Psoas muscle (tissue), 8 donors: Measurements from ENCODE around the gene RNF215. TPM values are rescaled to one million over a fixed set of nuclear protein-coding genes. Genes with fewer than 3 reads are reported as not detected.

Experiments
- ATAC-seq, 4 donors: fragments of 200-7000 bp; cut with Tn5 transposase; one replicate each; pipeline ENCODE4 v1.9.1; 2020; ENCODE audit warnings: moderate library complexity in 3 of 4, mild to moderate bottlenecking in 2 of 4
- DNase-seq, 2 donors: peaks; one replicate each; pipeline ENCODE4 v3.0.0-alpha.2; 2020
- H3K27ac ChIP-seq: fragments of 200-600 bp; one replicate; pipeline ENCODE4 v1.8.0; 2022
- H3K27me3 ChIP-seq, 3 donors: fragments of 200-600 bp in 1 of 3; one replicate each; pipeline versions ENCODE4 v1.6.1 to v1.8.0; 2013 to 2022; ENCODE audit warnings: low read length in 2 of 3, mild to moderate bottlenecking in 2 of 3, moderate library complexity in 1 of 3; ENCODE audit not compliant: insufficient read depth in 3 of 3
- H3K36me3 ChIP-seq, 2 donors: fragments of 200-600 bp in 1 of 2; one replicate each; pipeline versions ENCODE4 v1.6.1 to v1.8.0; 2013 to 2022; ENCODE audit warnings: low read depth in 1 of 2, mild to moderate bottlenecking in 1 of 2, moderate library complexity in 1 of 2; ENCODE audit not compliant: insufficient read depth in 1 of 2
- H3K4me1 ChIP-seq: fragments of 200-600 bp; one replicate; pipeline ENCODE4 v1.8.0; 2022
- H3K4me3 ChIP-seq: fragments of 200-600 bp; one replicate; pipeline ENCODE4 v1.8.0; 2022; ENCODE audit warnings: mild to moderate bottlenecking
- H3K9me3 ChIP-seq: fragments of 200-600 bp; one replicate; pipeline ENCODE4 v1.8.0; 2022
- WGBS, 3 donors: extraction: QIAGEN DNeasy Blood & Tissue Kit; methylation state at CpG; one replicate each; pipeline versions ENCODE4 v1.1.6 to v1.1.7; 2013; 5-methylcytosine and 5-hydroxymethylcytosine counted together
- intact Hi-C, 2 donors: fragments of 100-400 bp; cut with DNase I; formaldehyde crosslinking; loops; one replicate each; pipeline versions ENCODE4 v1.11.0 to v1.14.2; 2022
- polyA plus RNA-seq, 3 donors: library from polyadenylated mRNA; stranded (reverse); fragments of 200-250 nt; gene quantifications; one replicate each; pipeline ENCODE4 v1.2.3, GENCODE V29; 2013
- total RNA-seq, 4 donors: library from RNA; stranded (reverse); fragmentation: NEBNext Ultra II Directional in 2 of 4; extraction: Animal tissue kit (Norgen Biotek cat#: 25700) in 2 of 4; gene quantifications; one replicate each; pipeline versions ENCODE4 v1.2.1 to v1.2.4, GENCODE V29; 2021 to 2023
- TF ChIP-seq, protein P1 (sequence below): fragments of 200-600 bp; IDR thresholded peaks from one replicate; pipeline ENCODE4 v1.8.0; 2022; ENCODE audit warnings: antibody characterized with exemption
- donor health status: healthy with polysubstance abuse.
- donor health status: DM: no; HTN: no; CAD: no; lungs with moderate emphysema.
- donor health status: Bipolar disorder and iron deficiency.
- donor health status: healthy.
- donor health status: DM: yes; HTN: yes; CAD: no.
- donor health status: DM: no; HTN: no; CAD: no.
- donor health status: DM: no; HTN: no; CAD: no.
- donor health status: DM: yes; HTN: yes; CAD: no.

The RNF215 gene
- total and polyA plus RNA-seq, 7 donors, result 5.7 to 13.8 (median 8.8) TPM

DNA sequence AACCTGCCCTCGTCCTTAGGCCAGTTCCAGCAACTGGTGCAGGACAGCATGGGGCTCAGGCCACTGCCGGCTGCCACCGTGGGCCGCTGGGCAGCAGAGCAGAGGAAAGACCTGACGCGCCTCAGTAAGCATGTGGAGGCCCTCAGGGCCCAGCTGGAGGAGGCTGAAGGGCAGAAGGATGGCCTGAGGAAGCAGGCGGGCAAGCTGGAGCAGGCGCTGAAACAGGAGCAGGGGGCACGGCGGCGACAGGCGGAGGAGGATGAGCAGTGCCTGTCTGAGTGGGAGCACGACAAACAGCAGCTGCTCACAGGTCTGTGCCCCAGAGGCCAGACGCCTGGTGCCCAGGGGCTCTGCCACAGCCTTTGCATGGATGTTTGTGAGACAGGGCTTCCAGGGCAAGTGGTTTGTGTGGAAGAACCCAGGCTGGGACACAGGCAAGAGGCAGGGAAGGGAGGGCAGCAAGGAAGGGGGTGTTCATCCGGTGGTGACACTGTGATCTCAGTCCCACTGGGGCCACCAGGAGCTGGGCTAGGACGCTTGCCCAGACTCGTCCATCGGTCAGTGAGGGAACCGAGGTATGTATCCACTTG is 16.5 kb downstream of the RNF215 start:
- 58 to 65% (median 62%) methylated on average over 19 of the region's 19 CpGs for WGBS, 3 donors
- no peak for DNase-seq

GRCh38 chr22:30368420-30368819 is 18.8 kb downstream of the RNF215 start:
- no peak for DNase-seq
- no peak overlapping the region for H3K27ac ChIP-seq
- H3K27me3 ChIP-seq, result no peaks in the 10 kb centered on the region
- H3K36me3 ChIP-seq, result peaks cover 0 to 3% of the 10 kb centered on the region in 2 donors
- H3K9me3 ChIP-seq, result no peaks in the 10 kb centered on the region
- no peak for ATAC-seq
- no peaks in the 10 kb centered on the region for H3K4me1 ChIP-seq
- H3K4me3 ChIP-seq, result no peak overlapping the region
- WGBS, 3 donors, result 84 to 91% (median 88%) methylated on average over 9 of the region's 9 CpGs
- intact Hi-C loops, result no loop called here
- TF ChIP-seq, protein P1, sequence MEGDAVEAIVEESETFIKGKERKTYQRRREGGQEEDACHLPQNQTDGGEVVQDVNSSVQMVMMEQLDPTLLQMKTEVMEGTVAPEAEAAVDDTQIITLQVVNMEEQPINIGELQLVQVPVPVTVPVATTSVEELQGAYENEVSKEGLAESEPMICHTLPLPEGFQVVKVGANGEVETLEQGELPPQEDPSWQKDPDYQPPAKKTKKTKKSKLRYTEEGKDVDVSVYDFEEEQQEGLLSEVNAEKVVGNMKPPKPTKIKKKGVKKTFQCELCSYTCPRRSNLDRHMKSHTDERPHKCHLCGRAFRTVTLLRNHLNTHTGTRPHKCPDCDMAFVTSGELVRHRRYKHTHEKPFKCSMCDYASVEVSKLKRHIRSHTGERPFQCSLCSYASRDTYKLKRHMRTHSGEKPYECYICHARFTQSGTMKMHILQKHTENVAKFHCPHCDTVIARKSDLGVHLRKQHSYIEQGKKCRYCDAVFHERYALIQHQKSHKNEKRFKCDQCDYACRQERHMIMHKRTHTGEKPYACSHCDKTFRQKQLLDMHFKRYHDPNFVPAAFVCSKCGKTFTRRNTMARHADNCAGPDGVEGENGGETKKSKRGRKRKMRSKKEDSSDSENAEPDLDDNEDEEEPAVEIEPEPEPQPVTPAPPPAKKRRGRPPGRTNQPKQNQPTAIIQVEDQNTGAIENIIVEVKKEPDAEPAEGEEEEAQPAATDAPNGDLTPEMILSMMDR, result no peak

More for the DNA sequence above, 16.5 kb downstream of the RNF215 start:
- ATAC-seq, result no peak
- H3K9me3 ChIP-seq, result no peaks in the 10 kb centered on the region
- H3K4me1 ChIP-seq, result no peaks in the 10 kb centered on the region
- H3K4me3 ChIP-seq, result no peak overlapping the region
- peaks cover 0 to 3% of the 10 kb centered on the region in 2 donors for H3K36me3 ChIP-seq
- TF ChIP-seq, protein P1, result no peak
- no peak overlapping the region for H3K27ac ChIP-seq
- intact Hi-C loops, result no loop called here
- no peaks in the 10 kb centered on the region for H3K27me3 ChIP-seq

- Histone ChIP-seq H3K27me3 (no peaks in the 10 kb centered on the region), H3K9me3 (no peaks in the 10 kb centered on the region), H3K36me3 (peaks cover 0 to 3% of the 10 kb centered on the region in 2 donors), H3K27ac (no peak overlapping the region), H3K4me3 (no peak overlapping the region), H3K4me1 (no peaks in the 10 kb centered on the region)
- intact Hi-C loops, result no loop called here
- TF ChIP-seq, protein P1, result no peak
- ATAC-seq (no peak), DNase-seq (no peak)
- WGBS, 3 donors, result 91 to 92% (median 92%) methylated on average over 15 to 18 of the region's 18 CpGs
Observed at GRCh38 chr22:30365891-30366290, 21.3 kb downstream of the RNF215 start.

DNA sequence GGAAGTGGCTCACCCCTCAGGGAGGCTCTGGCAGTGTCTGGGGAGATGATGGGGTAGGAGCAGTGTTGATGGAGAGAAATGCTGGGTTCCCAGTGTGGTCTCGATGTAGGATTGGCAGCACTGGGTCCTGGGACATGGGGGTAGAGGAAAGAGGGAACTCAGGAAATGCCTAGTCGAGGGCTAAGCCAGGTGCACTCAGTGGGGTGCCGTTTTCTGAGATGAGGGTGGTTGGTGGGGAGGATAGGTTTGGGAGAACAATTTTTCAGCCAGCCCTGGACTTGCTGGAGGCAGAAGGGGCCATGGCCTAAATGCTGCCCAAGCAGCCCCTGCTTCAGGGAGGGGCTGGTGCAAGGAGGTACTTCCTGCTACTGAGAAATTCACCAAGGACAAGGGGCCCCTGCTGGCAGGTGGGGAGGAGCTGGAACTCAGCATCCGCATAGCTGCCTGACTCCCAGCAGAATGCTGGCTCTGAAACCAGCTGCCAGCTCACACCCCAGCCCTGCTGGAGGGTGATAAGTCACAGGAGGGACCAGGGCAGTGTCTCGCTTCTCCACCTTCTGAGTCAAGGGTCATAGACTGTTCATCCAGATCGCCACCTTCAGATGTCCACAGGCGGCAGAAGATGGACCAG is 24.4 kb downstream of the RNF215 start:
- no peak overlapping the region for H3K27ac ChIP-seq
- no peaks in the 10 kb centered on the region for H3K27me3 ChIP-seq
- intact Hi-C loops, result no loop called here
- no peaks in the 10 kb centered on the region for H3K4me1 ChIP-seq
- H3K36me3 ChIP-seq, result peaks cover 0 to 3% of the 10 kb centered on the region in 2 donors
- DNase-seq, result no peak
- H3K4me3 ChIP-seq, result no peak overlapping the region
- no peaks in the 10 kb centered on the region for H3K9me3 ChIP-seq
- ATAC-seq, result no peak
- TF ChIP-seq, protein P1, result no peak
- WGBS, 3 donors, result 70 to 80% (median 76%) methylated on average over 7 of the region's 7 CpGs
